ENCODE results near the gene FAM118A. TPM values are rescaled to one million over a fixed set of nuclear protein-coding genes. Genes with fewer than 3 reads are reported as not detected.

FAM118A gene
- total and polyA plus RNA-seq, 2 experiments from 2014 or later = 11.9 to 20.3 TPM

DNA sequence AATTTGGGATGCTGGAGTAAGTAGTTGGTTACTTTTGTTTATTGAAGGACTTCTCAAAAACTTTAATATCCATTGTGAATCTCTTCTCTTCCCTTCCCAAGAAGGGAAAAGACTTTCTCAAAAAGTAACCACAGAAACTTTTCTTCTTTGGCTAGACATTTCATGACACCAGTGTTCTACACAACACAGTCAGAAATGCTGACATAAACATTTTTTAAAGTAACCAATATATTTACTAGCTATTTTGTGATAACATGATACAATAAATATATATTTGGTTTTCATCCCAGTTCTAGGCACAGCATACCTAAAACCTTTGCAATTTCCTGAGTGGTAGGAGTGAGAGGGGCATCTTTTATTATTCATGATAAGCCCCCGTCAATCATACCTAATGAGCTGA is 47.8 kb downstream of the FAM118A start:
- Mint-ChIP-seq H3K4me1 (no peaks in the 10 kb centered on the region), H3K27ac (no peak overlapping the region), H3K4me3 (no peak overlapping the region), H3K36me3 (ENCODE audit: low read depth) (no peaks in the 10 kb centered on the region), H3K9me3 (no peaks in the 10 kb centered on the region), H3K27me3 (ENCODE audit: insufficient read depth, low read depth, poor library complexity) (no peaks in the 10 kb centered on the region)
- H3K36me3 ChIP-seq (ENCODE audit: insufficient read depth) = no peaks in the 10 kb centered on the region
- no peak overlapping the region for H3K4me2 ChIP-seq
- H4K20me1 ChIP-seq (replicated peaks; ENCODE audit: insufficient read depth) = no peaks in the 10 kb centered on the region
- H3K4me1 ChIP-seq (ENCODE audit: insufficient read depth) = no peaks in the 10 kb centered on the region
- H2AFZ ChIP-seq = no peak overlapping the region
- no peak overlapping the region for H3K27ac ChIP-seq (ENCODE audit: low read depth)
- no peaks in the 10 kb centered on the region for H3F3A ChIP-seq (replicated peaks; ENCODE audit: low read depth)
- no peaks in the 10 kb centered on the region for H3K9me2 ChIP-seq (ENCODE audit: insufficient read depth)
- H3K4me3 ChIP-seq = no peak overlapping the region
- TF ChIP-seq NANOG (IDR thresholded peaks at IDR 0.05; ENCODE audit: borderline replicate concordance) (no peak), POLR2AphosphoS5 (IDR thresholded peaks at IDR 0.05; ENCODE audit: low read depth) (no peak), CREB1 (CRISPR knock-in tag; IDR thresholded peaks at IDR 0.05; ENCODE audit: low read depth) (no peak), JUNB (IDR thresholded peaks at IDR 0.05; ENCODE audit: unreplicated experiment) (no peak), STAT1 (IDR thresholded peaks at IDR 0.05; ENCODE audit: unreplicated experiment) (no peak), EZH2 (IDR thresholded peaks at IDR 0.05; ENCODE audit: low read depth, unreplicated experiment) (no peak), ZNF114 (CRISPR knock-in tag; IDR thresholded peaks at IDR 0.05) (no peak), EZH2phosphoT487 (IDR thresholded peaks at IDR 0.05; ENCODE audit: unreplicated experiment) (no peak), ZNF331 (CRISPR knock-in tag; IDR thresholded peaks at IDR 0.05; ENCODE audit: low read depth) (no peak)
- TF ChIP-seq, protein P1, sequence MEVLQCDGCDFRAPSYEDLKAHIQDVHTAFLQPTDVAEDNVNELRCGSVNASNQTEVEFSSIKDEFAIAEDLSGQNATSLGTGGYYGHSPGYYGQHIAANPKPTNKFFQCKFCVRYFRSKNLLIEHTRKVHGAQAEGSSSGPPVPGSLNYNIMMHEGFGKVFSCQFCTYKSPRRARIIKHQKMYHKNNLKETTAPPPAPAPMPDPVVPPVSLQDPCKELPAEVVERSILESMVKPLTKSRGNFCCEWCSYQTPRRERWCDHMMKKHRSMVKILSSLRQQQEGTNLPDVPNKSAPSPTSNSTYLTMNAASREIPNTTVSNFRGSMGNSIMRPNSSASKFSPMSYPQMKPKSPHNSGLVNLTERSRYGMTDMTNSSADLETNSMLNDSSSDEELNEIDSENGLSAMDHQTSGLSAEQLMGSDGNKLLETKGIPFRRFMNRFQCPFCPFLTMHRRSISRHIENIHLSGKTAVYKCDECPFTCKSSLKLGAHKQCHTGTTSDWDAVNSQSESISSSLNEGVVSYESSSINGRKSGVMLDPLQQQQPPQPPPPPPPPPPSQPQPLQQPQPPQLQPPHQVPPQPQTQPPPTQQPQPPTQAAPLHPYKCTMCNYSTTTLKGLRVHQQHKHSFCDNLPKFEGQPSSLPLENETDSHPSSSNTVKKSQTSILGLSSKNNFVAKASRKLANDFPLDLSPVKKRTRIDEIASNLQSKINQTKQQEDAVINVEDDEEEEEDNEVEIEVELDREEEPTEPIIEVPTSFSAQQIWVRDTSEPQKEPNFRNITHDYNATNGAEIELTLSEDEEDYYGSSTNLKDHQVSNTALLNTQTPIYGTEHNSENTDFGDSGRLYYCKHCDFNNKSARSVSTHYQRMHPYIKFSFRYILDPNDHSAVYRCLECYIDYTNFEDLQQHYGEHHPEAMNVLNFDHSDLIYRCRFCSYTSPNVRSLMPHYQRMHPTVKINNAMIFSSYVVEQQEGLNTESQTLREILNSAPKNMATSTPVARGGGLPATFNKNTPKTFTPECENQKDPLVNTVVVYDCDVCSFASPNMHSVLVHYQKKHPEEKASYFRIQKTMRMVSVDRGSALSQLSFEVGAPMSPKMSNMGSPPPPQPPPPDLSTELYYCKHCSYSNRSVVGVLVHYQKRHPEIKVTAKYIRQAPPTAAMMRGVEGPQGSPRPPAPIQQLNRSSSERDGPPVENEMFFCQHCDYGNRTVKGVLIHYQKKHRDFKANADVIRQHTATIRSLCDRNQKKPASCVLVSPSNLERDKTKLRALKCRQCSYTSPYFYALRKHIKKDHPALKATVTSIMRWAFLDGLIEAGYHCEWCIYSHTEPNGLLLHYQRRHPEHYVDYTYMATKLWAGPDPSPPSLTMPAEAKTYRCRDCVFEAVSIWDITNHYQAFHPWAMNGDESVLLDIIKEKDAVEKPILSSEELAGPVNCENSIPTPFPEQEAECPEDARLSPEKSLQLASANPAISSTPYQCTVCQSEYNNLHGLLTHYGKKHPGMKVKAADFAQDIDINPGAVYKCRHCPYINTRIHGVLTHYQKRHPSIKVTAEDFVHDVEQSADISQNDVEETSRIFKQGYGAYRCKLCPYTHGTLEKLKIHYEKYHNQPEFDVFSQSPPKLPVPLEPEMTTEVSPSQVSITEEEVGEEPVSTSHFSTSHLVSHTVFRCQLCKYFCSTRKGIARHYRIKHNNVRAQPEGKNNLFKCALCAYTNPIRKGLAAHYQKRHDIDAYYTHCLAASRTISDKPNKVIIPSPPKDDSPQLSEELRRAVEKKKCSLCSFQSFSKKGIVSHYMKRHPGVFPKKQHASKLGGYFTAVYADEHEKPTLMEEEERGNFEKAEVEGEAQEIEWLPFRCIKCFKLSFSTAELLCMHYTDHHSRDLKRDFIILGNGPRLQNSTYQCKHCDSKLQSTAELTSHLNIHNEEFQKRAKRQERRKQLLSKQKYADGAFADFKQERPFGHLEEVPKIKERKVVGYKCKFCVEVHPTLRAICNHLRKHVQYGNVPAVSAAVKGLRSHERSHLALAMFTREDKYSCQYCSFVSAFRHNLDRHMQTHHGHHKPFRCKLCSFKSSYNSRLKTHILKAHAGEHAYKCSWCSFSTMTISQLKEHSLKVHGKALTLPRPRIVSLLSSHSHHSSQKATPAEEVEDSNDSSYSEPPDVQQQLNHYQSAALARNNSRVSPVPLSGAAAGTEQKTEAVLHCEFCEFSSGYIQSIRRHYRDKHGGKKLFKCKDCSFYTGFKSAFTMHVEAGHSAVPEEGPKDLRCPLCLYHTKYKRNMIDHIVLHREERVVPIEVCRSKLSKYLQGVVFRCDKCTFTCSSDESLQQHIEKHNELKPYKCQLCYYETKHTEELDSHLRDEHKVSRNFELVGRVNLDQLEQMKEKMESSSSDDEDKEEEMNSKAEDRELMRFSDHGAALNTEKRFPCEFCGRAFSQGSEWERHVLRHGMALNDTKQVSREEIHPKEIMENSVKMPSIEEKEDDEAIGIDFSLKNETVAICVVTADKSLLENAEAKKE (CRISPR knock-in tag; IDR thresholded peaks at IDR 0.05) = no peak
- TF ChIP-seq, protein P2, sequence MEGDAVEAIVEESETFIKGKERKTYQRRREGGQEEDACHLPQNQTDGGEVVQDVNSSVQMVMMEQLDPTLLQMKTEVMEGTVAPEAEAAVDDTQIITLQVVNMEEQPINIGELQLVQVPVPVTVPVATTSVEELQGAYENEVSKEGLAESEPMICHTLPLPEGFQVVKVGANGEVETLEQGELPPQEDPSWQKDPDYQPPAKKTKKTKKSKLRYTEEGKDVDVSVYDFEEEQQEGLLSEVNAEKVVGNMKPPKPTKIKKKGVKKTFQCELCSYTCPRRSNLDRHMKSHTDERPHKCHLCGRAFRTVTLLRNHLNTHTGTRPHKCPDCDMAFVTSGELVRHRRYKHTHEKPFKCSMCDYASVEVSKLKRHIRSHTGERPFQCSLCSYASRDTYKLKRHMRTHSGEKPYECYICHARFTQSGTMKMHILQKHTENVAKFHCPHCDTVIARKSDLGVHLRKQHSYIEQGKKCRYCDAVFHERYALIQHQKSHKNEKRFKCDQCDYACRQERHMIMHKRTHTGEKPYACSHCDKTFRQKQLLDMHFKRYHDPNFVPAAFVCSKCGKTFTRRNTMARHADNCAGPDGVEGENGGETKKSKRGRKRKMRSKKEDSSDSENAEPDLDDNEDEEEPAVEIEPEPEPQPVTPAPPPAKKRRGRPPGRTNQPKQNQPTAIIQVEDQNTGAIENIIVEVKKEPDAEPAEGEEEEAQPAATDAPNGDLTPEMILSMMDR (conservative IDR thresholded peaks at IDR 0.05; ENCODE audit: low read depth in 2 of 2) = no peak
- TF ChIP-seq, protein P3, sequence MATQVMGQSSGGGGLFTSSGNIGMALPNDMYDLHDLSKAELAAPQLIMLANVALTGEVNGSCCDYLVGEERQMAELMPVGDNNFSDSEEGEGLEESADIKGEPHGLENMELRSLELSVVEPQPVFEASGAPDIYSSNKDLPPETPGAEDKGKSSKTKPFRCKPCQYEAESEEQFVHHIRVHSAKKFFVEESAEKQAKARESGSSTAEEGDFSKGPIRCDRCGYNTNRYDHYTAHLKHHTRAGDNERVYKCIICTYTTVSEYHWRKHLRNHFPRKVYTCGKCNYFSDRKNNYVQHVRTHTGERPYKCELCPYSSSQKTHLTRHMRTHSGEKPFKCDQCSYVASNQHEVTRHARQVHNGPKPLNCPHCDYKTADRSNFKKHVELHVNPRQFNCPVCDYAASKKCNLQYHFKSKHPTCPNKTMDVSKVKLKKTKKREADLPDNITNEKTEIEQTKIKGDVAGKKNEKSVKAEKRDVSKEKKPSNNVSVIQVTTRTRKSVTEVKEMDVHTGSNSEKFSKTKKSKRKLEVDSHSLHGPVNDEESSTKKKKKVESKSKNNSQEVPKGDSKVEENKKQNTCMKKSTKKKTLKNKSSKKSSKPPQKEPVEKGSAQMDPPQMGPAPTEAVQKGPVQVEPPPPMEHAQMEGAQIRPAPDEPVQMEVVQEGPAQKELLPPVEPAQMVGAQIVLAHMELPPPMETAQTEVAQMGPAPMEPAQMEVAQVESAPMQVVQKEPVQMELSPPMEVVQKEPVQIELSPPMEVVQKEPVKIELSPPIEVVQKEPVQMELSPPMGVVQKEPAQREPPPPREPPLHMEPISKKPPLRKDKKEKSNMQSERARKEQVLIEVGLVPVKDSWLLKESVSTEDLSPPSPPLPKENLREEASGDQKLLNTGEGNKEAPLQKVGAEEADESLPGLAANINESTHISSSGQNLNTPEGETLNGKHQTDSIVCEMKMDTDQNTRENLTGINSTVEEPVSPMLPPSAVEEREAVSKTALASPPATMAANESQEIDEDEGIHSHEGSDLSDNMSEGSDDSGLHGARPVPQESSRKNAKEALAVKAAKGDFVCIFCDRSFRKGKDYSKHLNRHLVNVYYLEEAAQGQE (IDR thresholded peaks at IDR 0.05; ENCODE audit: unreplicated experiment) = no peak
- TF ChIP-seq, protein P4, sequence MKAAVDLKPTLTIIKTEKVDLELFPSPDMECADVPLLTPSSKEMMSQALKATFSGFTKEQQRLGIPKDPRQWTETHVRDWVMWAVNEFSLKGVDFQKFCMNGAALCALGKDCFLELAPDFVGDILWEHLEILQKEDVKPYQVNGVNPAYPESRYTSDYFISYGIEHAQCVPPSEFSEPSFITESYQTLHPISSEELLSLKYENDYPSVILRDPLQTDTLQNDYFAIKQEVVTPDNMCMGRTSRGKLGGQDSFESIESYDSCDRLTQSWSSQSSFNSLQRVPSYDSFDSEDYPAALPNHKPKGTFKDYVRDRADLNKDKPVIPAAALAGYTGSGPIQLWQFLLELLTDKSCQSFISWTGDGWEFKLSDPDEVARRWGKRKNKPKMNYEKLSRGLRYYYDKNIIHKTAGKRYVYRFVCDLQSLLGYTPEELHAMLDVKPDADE (IDR thresholded peaks at IDR 0.05) = no peak
- no peaks in the 10 kb centered on the region for H3K27me3 ChIP-seq (ENCODE audit: insufficient read depth)
- DNase-seq (ENCODE audit: low spot score) (no peak), ATAC-seq (no peak)
- no peaks in the 10 kb centered on the region for H3K79me2 ChIP-seq (replicated peaks; ENCODE audit: insufficient read depth)
